SK-N-SH treated with all-trans-retinoic acid at 6 μM for 48 hours (cell line): ENCODE data around the gene PCDHGC3.

Experiments
- ATAC-seq: fragments of 200-7000 bp; cut with Tn5 transposase; 3 replicates; pipeline ENCODE4 v1.9.1; 2020; ENCODE audit warnings: mild to moderate bottlenecking, moderate library complexity
- ARNTL ChIP-seq: fragments of 450-650 bp; formaldehyde crosslinking; IDR thresholded peaks from 2 replicates; pipeline ENCODE4 v1.5.0; 2020; ENCODE audit warnings: low read depth, mild to moderate bottlenecking, moderate library complexity, borderline replicate concordance
- ESRRG ChIP-seq: fragments of 250-450 bp; sonication (Bioruptor Pico); IDR thresholded peaks from 2 replicates; pipeline ENCODE4 v1.6.1; 2021; ENCODE audit warnings: mild to moderate bottlenecking
- GLIS3 ChIP-seq: fragments of 250-450 bp; sonication (Bioruptor Pico); IDR thresholded peaks from 2 replicates; pipeline ENCODE4 v1.5.0; 2020; ENCODE audit warnings: mild to moderate bottlenecking, moderate library complexity
- ISL1 ChIP-seq: fragments of 250-450 bp; sonication (Bioruptor Pico); IDR thresholded peaks from 2 replicates; pipeline ENCODE4 v2.1.2; 2022; ENCODE audit warnings: mild to moderate bottlenecking, moderate library complexity
- OSR1 ChIP-seq: fragments of 250-450 bp; sonication (Bioruptor Pico); IDR thresholded peaks from 2 replicates; pipeline ENCODE4 v1.8.0; 2022; ENCODE audit warnings: moderate library complexity, mild to moderate bottlenecking, inconsistent platforms
- PPARA ChIP-seq: fragments of 250-450 bp; sonication (Bioruptor Pico); IDR thresholded peaks from 2 replicates; pipeline ENCODE4 v1.5.0; 2020; ENCODE audit warnings: mild to moderate bottlenecking, borderline replicate concordance
- TOX ChIP-seq: fragments of 250-450 bp; sonication (Bioruptor Pico); IDR thresholded peaks from 2 replicates; pipeline ENCODE4 v1.8.0; 2021; ENCODE audit warnings: mild to moderate bottlenecking, moderate library complexity, borderline replicate concordance
- ZFP3 ChIP-seq: fragments of 250-450 bp; sonication (Bioruptor Pico); IDR thresholded peaks from 2 replicates; pipeline ENCODE4 v1.5.0; 2020; ENCODE audit warnings: mild to moderate bottlenecking, moderate library complexity
- ZFP30 ChIP-seq: fragments of 450-650 bp; formaldehyde crosslinking; IDR thresholded peaks from 2 replicates; pipeline ENCODE4 v1.5.0; 2022; ENCODE audit warnings: mild to moderate bottlenecking, moderate library complexity
- ZNF565 ChIP-seq: fragments of 450-650 bp; formaldehyde crosslinking; conservative IDR thresholded peaks from 2 replicates; pipeline ENCODE4 v1.5.0; 2020; ENCODE audit warnings: low read depth, mild to moderate bottlenecking, moderate library complexity
- ZNF70 ChIP-seq: fragments of 450-650 bp; formaldehyde crosslinking; IDR thresholded peaks from 2 replicates; pipeline ENCODE4 v1.5.0; 2020; ENCODE audit warnings: mild to moderate bottlenecking, moderate library complexity
- ZNF8 ChIP-seq: fragments of 450-650 bp; formaldehyde crosslinking; IDR thresholded peaks from 2 replicates; pipeline ENCODE4 v1.5.0; 2020; ENCODE audit warnings: mild to moderate bottlenecking, moderate library complexity
- TF ChIP-seq, protein P1 (sequence below): fragments of 250-450 bp; sonication (Bioruptor Pico); IDR thresholded peaks from 2 replicates; pipeline ENCODE4 v1.8.0; 2021; ENCODE audit warnings: low read depth, mild to moderate bottlenecking, moderate library complexity, borderline replicate concordance
- TF ChIP-seq, protein P2 (sequence below): fragments of 250-450 bp; sonication (Bioruptor Pico); IDR thresholded peaks from 2 replicates; pipeline ENCODE4 v1.5.1; 2020; ENCODE audit warnings: low read depth, mild to moderate bottlenecking, moderate library complexity
- TF ChIP-seq, protein P3 (sequence below): fragments of 250-450 bp; sonication (Bioruptor Pico); IDR thresholded peaks from 2 replicates; pipeline ENCODE4 v1.5.0; 2020; ENCODE audit warnings: mild to moderate bottlenecking, moderate library complexity
- TF ChIP-seq, protein P4 (sequence below): fragments of 250-450 bp; sonication (Bioruptor Pico); IDR thresholded peaks from 2 replicates; pipeline ENCODE4 v1.5.1; 2021; ENCODE audit warnings: mild to moderate bottlenecking, moderate library complexity

PCDHGC3 gene

DNA sequence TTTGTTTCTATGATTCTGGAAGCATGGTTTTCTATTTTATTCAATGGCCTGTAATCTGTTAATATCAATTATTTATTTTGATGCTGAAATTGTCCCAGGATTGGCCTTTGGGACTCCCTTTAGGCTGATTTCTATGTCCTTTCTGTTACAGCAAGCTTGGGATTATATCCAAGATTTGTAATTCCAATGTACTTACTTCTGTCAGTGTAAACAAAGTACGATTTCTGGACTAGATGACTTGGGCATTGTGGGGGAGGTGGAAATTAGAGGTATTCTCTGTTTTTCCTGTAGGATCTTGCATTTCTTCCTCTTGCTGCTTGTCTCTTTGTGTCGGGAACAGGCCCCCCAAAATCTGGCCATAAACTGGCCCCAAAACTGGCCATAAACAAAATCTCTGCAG, 41.8 kb upstream of the PCDHGC3 start:
- no peak for ATAC-seq
- TF ChIP-seq ZNF8 (CRISPR knock-in tag) (no peak), ZNF70 (CRISPR knock-in tag) (no peak), ARNTL (CRISPR knock-in tag) (no peak), ESRRG (CRISPR knock-in tag) (no peak), OSR1 (no peak)
- TF ChIP-seq, protein P1, sequence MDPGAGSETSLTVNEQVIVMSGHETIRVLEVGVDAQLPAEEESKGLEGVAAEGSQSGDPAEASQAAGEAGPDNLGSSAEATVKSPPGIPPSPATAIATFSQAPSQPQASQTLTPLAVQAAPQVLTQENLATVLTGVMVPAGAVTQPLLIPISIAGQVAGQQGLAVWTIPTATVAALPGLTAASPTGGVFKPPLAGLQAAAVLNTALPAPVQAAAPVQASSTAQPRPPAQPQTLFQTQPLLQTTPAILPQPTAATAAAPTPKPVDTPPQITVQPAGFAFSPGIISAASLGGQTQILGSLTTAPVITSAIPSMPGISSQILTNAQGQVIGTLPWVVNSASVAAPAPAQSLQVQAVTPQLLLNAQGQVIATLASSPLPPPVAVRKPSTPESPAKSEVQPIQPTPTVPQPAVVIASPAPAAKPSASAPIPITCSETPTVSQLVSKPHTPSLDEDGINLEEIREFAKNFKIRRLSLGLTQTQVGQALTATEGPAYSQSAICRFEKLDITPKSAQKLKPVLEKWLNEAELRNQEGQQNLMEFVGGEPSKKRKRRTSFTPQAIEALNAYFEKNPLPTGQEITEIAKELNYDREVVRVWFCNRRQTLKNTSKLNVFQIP, result no peak

DNA sequence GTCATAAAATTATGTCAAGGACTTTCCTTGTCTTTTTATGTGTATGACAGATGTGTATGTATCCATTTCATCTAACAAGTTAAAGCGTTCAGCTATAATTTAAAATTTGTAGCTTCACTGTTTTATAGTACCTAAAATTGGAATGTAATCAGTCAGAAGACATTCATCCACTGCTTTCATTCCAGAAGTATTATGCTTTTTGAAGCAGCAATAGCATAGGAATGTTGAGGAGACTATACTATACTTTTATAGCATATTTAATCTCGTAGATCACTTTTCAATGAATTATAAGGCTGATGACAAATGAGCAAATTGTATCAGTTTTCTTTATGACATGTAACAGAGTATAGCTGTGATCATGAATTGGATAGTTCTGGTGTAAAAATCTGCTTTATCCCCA, 38.5 kb upstream of the PCDHGC3 start:
- no peak; the same call in 2 of the 3 replicates for ATAC-seq

DNA sequence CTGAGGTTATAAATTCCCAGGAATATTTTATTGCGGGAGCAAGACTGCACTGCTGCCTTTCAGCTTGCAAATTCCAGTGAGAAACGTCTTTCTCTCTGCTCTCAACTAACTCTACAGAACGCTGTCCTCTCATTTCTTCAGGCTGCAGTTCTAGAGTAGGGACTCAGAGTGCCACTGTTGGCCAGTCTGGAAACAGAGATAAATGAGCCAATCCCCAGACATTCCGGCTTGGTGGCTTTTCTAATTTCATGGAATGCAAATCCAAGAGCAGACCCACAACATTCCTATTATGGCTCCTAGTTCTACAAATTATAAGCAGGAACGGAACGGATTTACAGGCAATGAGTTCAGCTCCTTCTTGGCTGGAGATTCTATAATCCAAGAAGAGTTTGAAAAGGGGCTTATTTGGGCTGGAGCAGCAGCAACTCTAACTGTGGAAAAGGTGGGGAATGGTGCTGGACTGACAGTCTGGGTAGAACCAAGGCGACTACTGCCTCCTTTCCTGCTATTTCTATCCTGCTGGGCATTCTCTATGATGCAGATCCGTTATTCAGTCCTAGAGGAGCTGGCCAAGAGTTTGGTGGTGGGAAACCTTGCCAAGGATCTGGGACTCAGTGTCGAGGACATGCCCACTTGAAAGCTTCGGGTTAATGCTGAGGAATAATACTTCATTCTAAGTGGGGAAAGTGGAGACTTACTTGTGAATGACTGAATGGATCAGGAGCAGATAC, 36.2 kb upstream of the PCDHGC3 start:
- no peak for ATAC-seq
- TF ChIP-seq ISL1 (CRISPR knock-in tag) (no peak), ZNF565 (CRISPR knock-in tag) (no peak), OSR1 (no peak)
- TF ChIP-seq, protein P2, sequence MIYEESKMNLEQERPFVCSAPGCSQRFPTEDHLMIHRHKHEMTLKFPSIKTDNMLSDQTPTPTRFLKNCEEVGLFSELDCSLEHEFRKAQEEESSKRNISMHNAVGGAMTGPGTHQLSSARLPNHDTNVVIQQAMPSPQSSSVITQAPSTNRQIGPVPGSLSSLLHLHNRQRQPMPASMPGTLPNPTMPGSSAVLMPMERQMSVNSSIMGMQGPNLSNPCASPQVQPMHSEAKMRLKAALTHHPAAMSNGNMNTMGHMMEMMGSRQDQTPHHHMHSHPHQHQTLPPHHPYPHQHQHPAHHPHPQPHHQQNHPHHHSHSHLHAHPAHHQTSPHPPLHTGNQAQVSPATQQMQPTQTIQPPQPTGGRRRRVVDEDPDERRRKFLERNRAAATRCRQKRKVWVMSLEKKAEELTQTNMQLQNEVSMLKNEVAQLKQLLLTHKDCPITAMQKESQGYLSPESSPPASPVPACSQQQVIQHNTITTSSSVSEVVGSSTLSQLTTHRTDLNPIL (CRISPR knock-in tag), result no peak
- TF ChIP-seq, protein P3, sequence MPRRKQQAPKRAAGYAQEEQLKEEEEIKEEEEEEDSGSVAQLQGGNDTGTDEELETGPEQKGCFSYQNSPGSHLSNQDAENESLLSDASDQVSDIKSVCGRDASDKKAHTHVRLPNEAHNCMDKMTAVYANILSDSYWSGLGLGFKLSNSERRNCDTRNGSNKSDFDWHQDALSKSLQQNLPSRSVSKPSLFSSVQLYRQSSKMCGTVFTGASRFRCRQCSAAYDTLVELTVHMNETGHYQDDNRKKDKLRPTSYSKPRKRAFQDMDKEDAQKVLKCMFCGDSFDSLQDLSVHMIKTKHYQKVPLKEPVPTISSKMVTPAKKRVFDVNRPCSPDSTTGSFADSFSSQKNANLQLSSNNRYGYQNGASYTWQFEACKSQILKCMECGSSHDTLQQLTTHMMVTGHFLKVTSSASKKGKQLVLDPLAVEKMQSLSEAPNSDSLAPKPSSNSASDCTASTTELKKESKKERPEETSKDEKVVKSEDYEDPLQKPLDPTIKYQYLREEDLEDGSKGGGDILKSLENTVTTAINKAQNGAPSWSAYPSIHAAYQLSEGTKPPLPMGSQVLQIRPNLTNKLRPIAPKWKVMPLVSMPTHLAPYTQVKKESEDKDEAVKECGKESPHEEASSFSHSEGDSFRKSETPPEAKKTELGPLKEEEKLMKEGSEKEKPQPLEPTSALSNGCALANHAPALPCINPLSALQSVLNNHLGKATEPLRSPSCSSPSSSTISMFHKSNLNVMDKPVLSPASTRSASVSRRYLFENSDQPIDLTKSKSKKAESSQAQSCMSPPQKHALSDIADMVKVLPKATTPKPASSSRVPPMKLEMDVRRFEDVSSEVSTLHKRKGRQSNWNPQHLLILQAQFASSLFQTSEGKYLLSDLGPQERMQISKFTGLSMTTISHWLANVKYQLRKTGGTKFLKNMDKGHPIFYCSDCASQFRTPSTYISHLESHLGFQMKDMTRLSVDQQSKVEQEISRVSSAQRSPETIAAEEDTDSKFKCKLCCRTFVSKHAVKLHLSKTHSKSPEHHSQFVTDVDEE, result no peak
- TF ChIP-seq, all 23 proteins: peak for 0

More for the DNA sequence above, 38.5 kb upstream of the PCDHGC3 start:
- TF ChIP-seq GLIS3 (CRISPR knock-in tag) (no peak), ZFP30 (CRISPR knock-in tag) (no peak), ESRRG (CRISPR knock-in tag) (no peak), ZNF565 (CRISPR knock-in tag) (no peak), ZNF70 (CRISPR knock-in tag) (no peak), TOX (no peak), OSR1 (no peak), ARNTL (CRISPR knock-in tag) (no peak)
- TF ChIP-seq, protein P2 (CRISPR knock-in tag), result no peak
- TF ChIP-seq, protein P4, sequence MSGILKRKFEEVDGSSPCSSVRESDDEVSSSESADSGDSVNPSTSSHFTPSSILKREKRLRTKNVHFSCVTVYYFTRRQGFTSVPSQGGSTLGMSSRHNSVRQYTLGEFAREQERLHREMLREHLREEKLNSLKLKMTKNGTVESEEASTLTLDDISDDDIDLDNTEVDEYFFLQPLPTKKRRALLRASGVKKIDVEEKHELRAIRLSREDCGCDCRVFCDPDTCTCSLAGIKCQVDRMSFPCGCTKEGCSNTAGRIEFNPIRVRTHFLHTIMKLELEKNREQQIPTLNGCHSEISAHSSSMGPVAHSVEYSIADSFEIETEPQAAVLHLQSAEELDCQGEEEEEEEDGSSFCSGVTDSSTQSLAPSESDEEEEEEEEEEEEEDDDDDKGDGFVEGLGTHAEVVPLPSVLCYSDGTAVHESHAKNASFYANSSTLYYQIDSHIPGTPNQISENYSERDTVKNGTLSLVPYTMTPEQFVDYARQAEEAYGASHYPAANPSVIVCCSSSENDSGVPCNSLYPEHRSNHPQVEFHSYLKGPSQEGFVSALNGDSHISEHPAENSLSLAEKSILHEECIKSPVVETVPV (CRISPR knock-in tag), result no peak

DNA sequence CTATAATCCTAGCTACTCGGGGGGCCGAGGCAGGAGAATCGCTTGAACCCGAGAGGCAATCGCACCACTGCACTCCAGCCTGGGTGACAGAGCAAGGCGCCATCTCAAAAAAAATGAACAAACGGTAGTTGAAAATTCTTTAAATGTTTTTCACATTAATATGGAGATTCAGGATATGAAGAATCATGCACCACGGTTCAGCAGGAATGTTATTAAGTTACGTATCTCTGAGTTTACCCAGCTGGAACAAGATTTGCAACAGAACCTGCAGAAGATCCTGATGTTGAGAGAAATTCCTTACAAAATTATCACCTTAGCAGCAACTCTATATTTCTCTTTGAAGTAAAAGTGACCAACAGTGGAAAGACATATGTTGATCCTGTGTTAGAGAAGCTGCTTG, 35.4 kb upstream of the PCDHGC3 start:
- TF ChIP-seq PPARA (CRISPR knock-in tag) (no peak), ZNF8 (CRISPR knock-in tag) (no peak), ZFP30 (CRISPR knock-in tag) (no peak), ZFP3 (CRISPR knock-in tag) (no peak)
- TF ChIP-seq, protein P3, result no peak
- TF ChIP-seq, protein P2 (CRISPR knock-in tag), result no peak
- TF ChIP-seq, protein P1, result no peak
- no peak for ATAC-seq
